Spleen (tissue), 11 donors: ENCODE measurements around the gene FOSB. TPM values are rescaled to one million over a fixed set of nuclear protein-coding genes. Genes with fewer than 3 reads are reported as not detected.
A peak's percentile ranks its signal among the peaks of the same experiment; 100 is the strongest.

Experiments
- DNase-seq: peaks from one replicate; pipeline ENCODE4 v3.0.0-alpha.2; 2020
- H3K27ac ChIP-seq, 8 donors: fragments of 200-600 bp; sonication (generic) in 7 of 8; 1 replicate in 4 of 8; 2 replicates in 4 of 8; pipeline versions ENCODE4 v1.5.0 to v1.8.0; 2016 to 2021; ENCODE audit warnings: inconsistent platforms in 4 of 8, mild to moderate bottlenecking in 4 of 8, moderate library complexity in 1 of 8
- H3K27me3 ChIP-seq, 7 donors: fragments of 200-600 bp; sonication (generic) in 6 of 7; replicated peaks in 1 of 7; 1 replicate in 4 of 7; 2 replicates in 3 of 7; pipeline versions ENCODE4 v1.5.0 to v1.8.0; 2016 to 2021; ENCODE audit warnings: inconsistent platforms in 3 of 7, mild to moderate bottlenecking in 1 of 7
- H3K36me3 ChIP-seq, 6 donors: fragments of 200-600 bp; sonication (generic) in 5 of 6; 1 replicate in 4 of 6; 2 replicates in 2 of 6; pipeline versions ENCODE4 v1.5.0 to v1.8.0; 2016 to 2021; ENCODE audit warnings: inconsistent platforms in 2 of 6
- H3K4me1 ChIP-seq, 6 donors: fragments of 200-600 bp; sonication (generic) in 5 of 6; 1 replicate in 3 of 6; 2 replicates in 3 of 6; pipeline versions ENCODE4 v1.5.0 to v1.8.0; 2016 to 2021; ENCODE audit warnings: inconsistent platforms in 3 of 6
- H3K4me3 ChIP-seq, 8 donors: fragments of 200-600 bp; sonication (generic) in 7 of 8; 1 replicate in 4 of 8; 2 replicates in 4 of 8; pipeline versions ENCODE4 v1.5.0 to v1.8.0; 2016 to 2021; ENCODE audit warnings: inconsistent platforms in 4 of 8, mild to moderate bottlenecking in 4 of 8, moderate library complexity in 2 of 8
- H3K9me3 ChIP-seq, 8 donors: fragments of 200-600 bp; sonication (generic) in 7 of 8; 1 replicate in 4 of 8; 2 replicates in 4 of 8; pipeline versions ENCODE4 v1.5.0 to v1.8.0; 2016 to 2021; ENCODE audit warnings: inconsistent platforms in 4 of 8
- CTCF ChIP-seq, 11 experiments: fragments of 200-600 bp in 7 of 11; fragments of 450-650 bp in 4 of 11; sonication (generic) in 4 of 11; IDR thresholded peaks in 8 of 11; conservative IDR thresholded peaks in 3 of 11; 1 replicate in 7 of 11; 2 replicates in 4 of 11; pipeline versions ENCODE4 v1.4.0 to v1.8.0; 2016 to 2021; ENCODE audit warnings: antibody characterized with exemption in 11 of 11, inconsistent platforms in 4 of 11, mild to moderate bottlenecking in 1 of 11
- POLR2A ChIP-seq, 3 donors: fragments of 450-650 bp; IDR thresholded peaks; one replicate each; pipeline ENCODE4 v1.5.1; 2017; ENCODE audit warnings: antibody characterized with exemption in 3 of 3, mild to moderate bottlenecking in 1 of 3
- POLR2AphosphoS5 ChIP-seq, 3 donors: sonication (generic); formaldehyde crosslinking; IDR thresholded peaks; one replicate each; pipeline ENCODE4 v1.5.1; 2017; ENCODE audit warnings: antibody characterized with exemption in 3 of 3
- WGBS, 5 donors: extraction: QIAGEN DNeasy Blood & Tissue Kit in 3 of 5; methylation state at CpG; one replicate each; pipeline versions ENCODE4 v1.1.5 to v1.1.7; 2013 to 2018; 5-methylcytosine and 5-hydroxymethylcytosine counted together
- intact Hi-C: fragments of 100-400 bp; cut with DNase I; formaldehyde crosslinking; loops from one replicate; pipeline ENCODE4 v1.15.0; 2023; ENCODE audit warnings: low total_unique reads
- polyA plus RNA-seq, 3 donors: library from polyadenylated mRNA; stranded (reverse); fragments of 200-250 nt; gene quantifications; one replicate each; pipeline ENCODE4 v1.2.1, GENCODE V29; 2013
- total RNA-seq, 7 donors: library from RNA; depleted of rRNA in 3 of 7; stranded (reverse); fragments of >200 nt in 3 of 7; fragmentation: NEBNext Ultra II Directional in 4 of 7; extraction: Animal tissue kit (Norgen Biotek cat#: 25700) in 4 of 7; gene quantifications; one replicate each; pipeline versions ENCODE4 v1.1.0 to v1.2.1, GENCODE V29; 2016 to 2021
- donor health status: healthy with polysubstance abuse.
- donor health status: DM: no; HTN: no; CAD: no; lungs with moderate emphysema.
- donor health status: DM: no; HTN: no; CAD: no.
- donor health status: Bipolar disorder and iron deficiency.
- donor health status: healthy.
- donor health status: DM: no; HTN: no; CAD: no.
- donor health status: DM: yes; HTN: yes; CAD: no.

Gene FOSB
- total and polyA plus RNA-seq, 10 donors = 0.42 to 41.7 (median 1.5) TPM

- H3K27me3 ChIP-seq = peaks cover 0 to 85% (median 43%) of the 10 kb centered on the region in 7 donors
- WGBS, 5 donors = 0 to 2% (median 1%) methylated on average over 24 to 54 of the region's 54 CpGs
These were observed 28.7 kb downstream of the FOSB start for GRCh38 chr19:45496349-45496953.

GRCh38 chr19:45497791-45498190 lies 30.0 kb downstream of the FOSB start:
- Histone ChIP-seq H3K4me1 (peaks cover 24 to 82% (median 57%) of the 10 kb centered on the region in 6 donors), H3K9me3 (no peaks in the 10 kb centered on the region), H3K4me3 (peak overlapping the region in 2 of 8 donors; percentile 68 to 71), H3K36me3 (peaks cover 0 to 6% (median 0%) of the 10 kb centered on the region in 6 donors), H3K27me3 (peaks cover 0 to 75% (median 40%) of the 10 kb centered on the region in 7 donors), H3K27ac (peak overlapping the region in 2 of 8 donors; percentile 54 to 60)
- TF ChIP-seq POLR2AphosphoS5 (IDR thresholded peaks at IDR 0.05) (no peak), POLR2A (IDR thresholded peaks at IDR 0.05) (no peak), CTCF (IDR thresholded peaks at IDR 0.05 in 8 of 11, conservative IDR thresholded peaks at IDR 0.05 in 3 of 11) (no peak)
- 26 to 41% (median 31%) methylated on average over 16 of the region's 16 CpGs for WGBS, 5 donors
- DNase-seq = peak; percentile 78
- intact Hi-C loops = no loop called here

More at GRCh38 chr19:45496349-45496953, 28.7 kb downstream of the FOSB start:
- peak overlapping the region; percentile 50 to 83 (median 68) for H3K4me3 ChIP-seq
- H3K27ac ChIP-seq = peak overlapping the region in 3 of 8 donors; percentile 53 to 83 (median 72)
- TF ChIP-seq POLR2AphosphoS5 (IDR thresholded peaks at IDR 0.05) = peak in 1 of 3 donors; percentile 39
- TF ChIP-seq POLR2A (IDR thresholded peaks at IDR 0.05) = no peak
- no peak for TF ChIP-seq CTCF (IDR thresholded peaks at IDR 0.05 in 8 of 11, conservative IDR thresholded peaks at IDR 0.05 in 3 of 11)
- no peaks in the 10 kb centered on the region for H3K9me3 ChIP-seq
- H3K36me3 ChIP-seq = peaks cover 0 to 6% (median 0%) of the 10 kb centered on the region in 6 donors
- H3K4me1 ChIP-seq = peaks cover 31 to 89% (median 62%) of the 10 kb centered on the region in 6 donors
- peak; percentile 91 for DNase-seq
- intact Hi-C loops = no loop called here

GRCh38 chr19:45498411-45499195 lies 30.8 kb downstream of the FOSB start, which contains the start of gene PPM1N:
Gene PPM1N, plus strand, starts transcription at chr19:45498443. Its CDS starts 30 bp downstream, at chr19:45498473.
- peak within 1 kb of the TSS in 6 of 8 donors; percentile 36 to 83 (median 47) for H3K27ac ChIP-seq
- peaks cover 0 to 6% (median 0%) of the 10 kb centered on the region in 6 donors for H3K36me3 ChIP-seq
- peaks cover 24 to 77% (median 49%) of the 10 kb centered on the region in 6 donors for H3K4me1 ChIP-seq
- peak within 1 kb of the TSS; percentile 25 to 83 (median 53) for H3K4me3 ChIP-seq
- TF ChIP-seq CTCF (IDR thresholded peaks at IDR 0.05 in 8 of 11, conservative IDR thresholded peaks at IDR 0.05 in 3 of 11) (peak in 9 of 11 experiments; percentile 9 to 57 (median 36)), POLR2AphosphoS5 (IDR thresholded peaks at IDR 0.05) (peak in 2 of 3 donors; percentile 42 to 47), POLR2A (IDR thresholded peaks at IDR 0.05) (no peak)
- peaks cover 0 to 67% (median 38%) of the 10 kb centered on the region in 7 donors for H3K27me3 ChIP-seq
- no peaks in the 10 kb centered on the region for H3K9me3 ChIP-seq
- WGBS, 5 donors = 2 to 10% (median 3%) methylated on average over 54 to 89 of the region's 89 CpGs
- DNase-seq = peak; percentile 92
- intact Hi-C loops = no loop called here
